ENCODE measurements around the gene C9orf72.

Gene C9orf72

DNA sequence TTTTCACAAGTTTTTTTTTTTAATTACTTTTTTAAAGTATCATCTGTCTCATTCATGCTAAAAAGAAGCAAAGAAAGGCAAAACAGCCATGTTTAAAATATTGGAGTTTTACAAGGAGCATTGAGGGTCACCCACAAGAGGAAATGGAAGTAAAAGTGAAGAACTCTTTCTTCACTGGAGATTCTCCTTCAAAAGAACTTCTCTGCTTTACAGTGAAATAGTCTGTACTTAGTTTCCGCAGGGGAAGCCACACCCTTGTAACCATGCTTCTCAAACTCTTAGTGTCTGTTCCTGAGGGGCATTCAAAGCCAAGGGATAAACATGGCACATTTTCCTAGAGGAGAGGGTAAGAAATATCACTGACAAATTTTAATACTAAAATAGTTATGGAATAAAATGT, 8.6 kb downstream of the C9orf72 start:
- no peak overlapping the region for H2AFZ ChIP-seq
- peaks cover 6% of the 10 kb centered on the region for H3K79me2 ChIP-seq
- H3K36me3 ChIP-seq (ENCODE audit: control insufficient read depth, insufficient read depth, low read length): no peaks in the 10 kb centered on the region
- H3K4me1 ChIP-seq: no peaks in the 10 kb centered on the region
- no peak overlapping the region for H3K9ac ChIP-seq
- no peak overlapping the region for H3K4me2 ChIP-seq (ENCODE audit: low read length)
- H3K27ac ChIP-seq: no peak overlapping the region
- H3K27me3 ChIP-seq (ENCODE audit: control insufficient read depth, insufficient read depth, low read length): no peaks in the 10 kb centered on the region
- H3K4me3 ChIP-seq (ENCODE audit: low read depth, low read length): no peak overlapping the region
- TF ChIP-seq, protein P1, sequence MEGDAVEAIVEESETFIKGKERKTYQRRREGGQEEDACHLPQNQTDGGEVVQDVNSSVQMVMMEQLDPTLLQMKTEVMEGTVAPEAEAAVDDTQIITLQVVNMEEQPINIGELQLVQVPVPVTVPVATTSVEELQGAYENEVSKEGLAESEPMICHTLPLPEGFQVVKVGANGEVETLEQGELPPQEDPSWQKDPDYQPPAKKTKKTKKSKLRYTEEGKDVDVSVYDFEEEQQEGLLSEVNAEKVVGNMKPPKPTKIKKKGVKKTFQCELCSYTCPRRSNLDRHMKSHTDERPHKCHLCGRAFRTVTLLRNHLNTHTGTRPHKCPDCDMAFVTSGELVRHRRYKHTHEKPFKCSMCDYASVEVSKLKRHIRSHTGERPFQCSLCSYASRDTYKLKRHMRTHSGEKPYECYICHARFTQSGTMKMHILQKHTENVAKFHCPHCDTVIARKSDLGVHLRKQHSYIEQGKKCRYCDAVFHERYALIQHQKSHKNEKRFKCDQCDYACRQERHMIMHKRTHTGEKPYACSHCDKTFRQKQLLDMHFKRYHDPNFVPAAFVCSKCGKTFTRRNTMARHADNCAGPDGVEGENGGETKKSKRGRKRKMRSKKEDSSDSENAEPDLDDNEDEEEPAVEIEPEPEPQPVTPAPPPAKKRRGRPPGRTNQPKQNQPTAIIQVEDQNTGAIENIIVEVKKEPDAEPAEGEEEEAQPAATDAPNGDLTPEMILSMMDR (IDR thresholded peaks at IDR 0.05): no peak
- no peaks in the 10 kb centered on the region for H3K9me3 ChIP-seq (ENCODE audit: control insufficient read depth, low read length)

DNA sequence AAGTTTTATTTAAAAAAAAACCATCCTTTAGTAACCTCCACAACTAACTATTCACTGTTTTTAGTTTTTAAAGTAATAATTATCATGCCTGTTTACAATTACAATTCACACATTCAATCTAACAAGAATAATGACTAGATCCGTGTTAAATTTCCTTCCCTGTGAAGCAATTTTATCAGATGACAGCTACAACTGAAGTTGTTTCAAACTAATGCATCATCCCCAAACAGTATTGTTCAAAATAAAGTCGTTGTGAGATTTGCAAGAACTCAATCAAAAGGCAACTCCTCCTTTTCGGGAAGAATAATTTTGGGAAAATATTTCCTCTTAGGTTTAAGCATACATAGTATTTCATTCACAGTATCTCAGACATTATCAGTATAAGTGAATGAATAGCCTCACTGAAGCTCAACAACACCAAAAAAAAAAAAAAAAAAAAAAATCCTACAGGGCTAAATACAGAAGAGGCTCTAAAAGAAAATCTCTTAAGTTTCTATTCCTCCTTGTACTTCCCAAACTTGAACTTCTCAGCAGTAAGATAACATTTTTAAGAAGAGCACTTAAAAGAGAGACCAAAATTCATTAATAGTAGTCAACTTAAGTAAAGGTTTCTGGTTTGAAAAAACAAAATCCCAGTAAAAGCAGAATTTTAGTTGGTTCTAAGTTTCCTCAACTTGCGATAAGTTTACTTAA, 9.4 kb downstream of the C9orf72 start:
- no peak overlapping the region for H3K4me2 ChIP-seq (ENCODE audit: low read length)
- H3K27ac ChIP-seq: no peak overlapping the region
- H2AFZ ChIP-seq: no peak overlapping the region
- H3K4me1 ChIP-seq: no peaks in the 10 kb centered on the region
- H3K9me3 ChIP-seq (ENCODE audit: control insufficient read depth, low read length): no peaks in the 10 kb centered on the region
- peaks cover 6% of the 10 kb centered on the region for H3K79me2 ChIP-seq
- no peaks in the 10 kb centered on the region for H3K36me3 ChIP-seq (ENCODE audit: control insufficient read depth, insufficient read depth, low read length)
- no peak overlapping the region for H3K9ac ChIP-seq
- no peaks in the 10 kb centered on the region for H3K27me3 ChIP-seq (ENCODE audit: control insufficient read depth, insufficient read depth, low read length)
- H3K4me3 ChIP-seq (ENCODE audit: low read depth, low read length): no peak overlapping the region
- TF ChIP-seq, protein P1 (IDR thresholded peaks at IDR 0.05): no peak

DNA sequence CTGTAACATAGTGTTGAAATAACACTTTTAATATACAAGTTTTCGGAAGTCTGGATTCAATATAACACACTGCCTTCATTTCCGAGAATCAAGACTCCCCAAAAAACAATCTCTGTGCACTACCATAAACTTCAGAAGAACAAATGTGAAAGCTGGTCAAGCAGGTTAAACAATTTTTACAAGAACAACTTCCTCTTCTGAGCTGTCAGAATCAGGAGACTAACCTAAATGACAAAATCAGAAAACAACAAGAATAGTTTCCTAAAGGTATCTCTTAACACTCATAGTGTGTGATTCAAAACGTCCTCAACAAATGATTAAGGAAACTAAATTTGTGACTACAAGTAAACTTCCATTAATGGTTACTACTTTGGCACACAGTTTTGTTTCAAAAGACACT, 11.6 kb downstream of the C9orf72 start:
- H3K27ac ChIP-seq: no peak overlapping the region
- no peaks in the 10 kb centered on the region for H3K36me3 ChIP-seq (ENCODE audit: control insufficient read depth, insufficient read depth, low read length)
- H3K4me1 ChIP-seq: no peaks in the 10 kb centered on the region
- H3K9ac ChIP-seq: no peak overlapping the region
- H3K4me3 ChIP-seq (ENCODE audit: low read depth, low read length): no peak overlapping the region
- no peaks in the 10 kb centered on the region for H3K27me3 ChIP-seq (ENCODE audit: control insufficient read depth, insufficient read depth, low read length)
- H2AFZ ChIP-seq: no peak overlapping the region
- no peak overlapping the region for H3K4me2 ChIP-seq (ENCODE audit: low read length)
- peaks cover 2% of the 10 kb centered on the region for H3K79me2 ChIP-seq
- TF ChIP-seq, protein P1 (IDR thresholded peaks at IDR 0.05): no peak
- H3K9me3 ChIP-seq (ENCODE audit: control insufficient read depth, low read length): no peaks in the 10 kb centered on the region

DNA sequence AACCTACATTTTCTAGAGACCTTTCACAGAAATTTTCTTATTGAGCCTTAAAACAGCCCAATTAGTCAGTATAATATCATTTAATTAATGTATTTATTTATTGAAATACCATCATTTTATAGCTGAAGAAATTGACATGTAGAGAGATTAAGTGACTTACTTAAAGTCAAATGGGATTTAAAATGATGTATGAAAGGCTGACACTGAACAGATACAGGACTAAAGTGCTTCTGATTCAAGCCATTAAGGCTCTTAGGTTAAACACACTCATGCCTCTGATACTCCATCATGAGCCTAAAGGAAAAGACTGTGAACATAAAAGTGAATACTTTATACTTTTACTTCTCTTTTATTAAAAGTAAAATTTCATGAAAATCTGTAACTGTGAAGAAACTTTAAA, 12.8 kb downstream of the C9orf72 start:
- Histone ChIP-seq H3K9ac (no peak overlapping the region), H3K27ac (no peak overlapping the region), H3K27me3 (ENCODE audit: control insufficient read depth, insufficient read depth, low read length) (no peaks in the 10 kb centered on the region), H3K9me3 (ENCODE audit: control insufficient read depth, low read length) (no peaks in the 10 kb centered on the region), H3K79me2 (no peaks in the 10 kb centered on the region), H3K4me1 (no peaks in the 10 kb centered on the region), H3K36me3 (ENCODE audit: control insufficient read depth, insufficient read depth, low read length) (no peaks in the 10 kb centered on the region), H3K4me3 (ENCODE audit: low read depth, low read length) (no peak overlapping the region), H3K4me2 (ENCODE audit: low read length) (no peak overlapping the region), H2AFZ (no peak overlapping the region)
- TF ChIP-seq, protein P1 (IDR thresholded peaks at IDR 0.05): no peak

DNA sequence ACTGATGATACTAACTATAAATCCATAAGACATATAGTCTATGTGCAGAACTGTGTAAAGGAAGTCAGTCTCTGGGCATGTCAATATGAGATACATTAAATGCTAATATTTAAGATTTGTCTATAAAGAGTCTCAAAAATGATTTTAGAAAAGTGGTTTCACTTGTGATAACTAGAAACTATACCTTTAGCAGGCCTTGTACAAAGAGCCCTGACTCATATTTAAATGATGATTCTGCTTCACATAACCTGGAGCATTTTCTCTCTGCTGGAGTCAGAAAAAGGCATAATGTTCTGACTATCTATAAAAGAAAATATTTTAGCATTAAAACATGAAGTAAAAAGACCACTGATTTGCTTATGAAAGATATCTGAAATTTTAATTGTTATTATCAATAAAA, 15.0 kb downstream of the C9orf72 start:
- H3K4me3 ChIP-seq (ENCODE audit: low read depth, low read length): no peak overlapping the region
- no peaks in the 10 kb centered on the region for H3K79me2 ChIP-seq
- H2AFZ ChIP-seq: no peak overlapping the region
- no peaks in the 10 kb centered on the region for H3K27me3 ChIP-seq (ENCODE audit: control insufficient read depth, insufficient read depth, low read length)
- H3K9ac ChIP-seq: no peak overlapping the region
- H3K9me3 ChIP-seq (ENCODE audit: control insufficient read depth, low read length): no peaks in the 10 kb centered on the region
- TF ChIP-seq, protein P1 (IDR thresholded peaks at IDR 0.05): no peak
- no peak overlapping the region for H3K4me2 ChIP-seq (ENCODE audit: low read length)
- no peak overlapping the region for H3K27ac ChIP-seq
- no peaks in the 10 kb centered on the region for H3K4me1 ChIP-seq
- H3K36me3 ChIP-seq (ENCODE audit: control insufficient read depth, insufficient read depth, low read length): no peaks in the 10 kb centered on the region
